HG02571 (cell line): ENCODE results near the gene KIAA0513.

Experiments used
- ATAC-seq: cut with Tn5 transposase; IDR thresholded peaks from one replicate; pipeline ENCODE4 v1.9.1; 2021; ENCODE audit warnings: mild to moderate bottlenecking, moderate library complexity; ENCODE audit not compliant: unreplicated experiment

Gene KIAA0513

GRCh38 chr16:85027349-85027957 lies at the start of gene KIAA0513:
KIAA0513 (plus strand) TSS chr16:85027795; CDS start chr16:85067072, 39,277 bp downstream.
- peak; percentile 72 for ATAC-seq

GRCh38 chr16:84979516-84979915 lies 48.1 kb upstream of the KIAA0513 start:
- ATAC-seq: no peak

- ATAC-seq: no peak
Observed at GRCh38 chr16:84982434-84982833, 45.2 kb upstream of the KIAA0513 start.

- ATAC-seq: no peak
Observed at GRCh38 chr16:84985079-84986065, 42.2 kb upstream of the KIAA0513 start.

- no peak for ATAC-seq
Observed at GRCh38 chr16:84986102-84986501, 41.5 kb upstream of the KIAA0513 start.

GRCh38 chr16:84986879-84987278 lies 40.7 kb upstream of the KIAA0513 start:
- ATAC-seq: no peak

GRCh38 chr16:84988328-84989080 lies 39.1 kb upstream of the KIAA0513 start:
- ATAC-seq: no peak

- no peak for ATAC-seq
Observed at GRCh38 chr16:84989749-84990620, 37.6 kb upstream of the KIAA0513 start.

- ATAC-seq: no peak
Observed at GRCh38 chr16:84990782-84991181, 36.8 kb upstream of the KIAA0513 start.

GRCh38 chr16:84992717-84993075 lies 34.9 kb upstream of the KIAA0513 start:
- no peak for ATAC-seq

- ATAC-seq: no peak
Observed at GRCh38 chr16:84993926-84994325, 33.7 kb upstream of the KIAA0513 start.

GRCh38 chr16:84995663-84996062 lies 31.9 kb upstream of the KIAA0513 start:
- ATAC-seq: no peak

GRCh38 chr16:84996365-84996764 lies 31.2 kb upstream of the KIAA0513 start:
- ATAC-seq: no peak

GRCh38 chr16:84999200-84999599 lies 28.4 kb upstream of the KIAA0513 start:
- no peak for ATAC-seq

- no peak for ATAC-seq
Observed at GRCh38 chr16:84999857-85000480, 27.6 kb upstream of the KIAA0513 start.

GRCh38 chr16:85002099-85002541 lies 25.5 kb upstream of the KIAA0513 start:
- no peak for ATAC-seq

GRCh38 chr16:85002608-85003007 lies 25.0 kb upstream of the KIAA0513 start:
- ATAC-seq: no peak

GRCh38 chr16:85003076-85003475 lies 24.5 kb upstream of the KIAA0513 start:
- no peak for ATAC-seq

- ATAC-seq: no peak
Observed at GRCh38 chr16:85003725-85004586, 23.6 kb upstream of the KIAA0513 start.
